ENCODE measurements around the gene FGF18.

The FGF18 gene

GRCh38 chr5:171386006-171386671 lies 33.3 kb upstream of the FGF18 start:
- peaks cover 21% of the 10 kb centered on the region for H3F3A ChIP-seq (ENCODE audit: control insufficient read depth, insufficient read depth)
- no peak overlapping the region for H3K27ac ChIP-seq (ENCODE audit: low read depth, low read length)
- TF ChIP-seq, protein P1, sequence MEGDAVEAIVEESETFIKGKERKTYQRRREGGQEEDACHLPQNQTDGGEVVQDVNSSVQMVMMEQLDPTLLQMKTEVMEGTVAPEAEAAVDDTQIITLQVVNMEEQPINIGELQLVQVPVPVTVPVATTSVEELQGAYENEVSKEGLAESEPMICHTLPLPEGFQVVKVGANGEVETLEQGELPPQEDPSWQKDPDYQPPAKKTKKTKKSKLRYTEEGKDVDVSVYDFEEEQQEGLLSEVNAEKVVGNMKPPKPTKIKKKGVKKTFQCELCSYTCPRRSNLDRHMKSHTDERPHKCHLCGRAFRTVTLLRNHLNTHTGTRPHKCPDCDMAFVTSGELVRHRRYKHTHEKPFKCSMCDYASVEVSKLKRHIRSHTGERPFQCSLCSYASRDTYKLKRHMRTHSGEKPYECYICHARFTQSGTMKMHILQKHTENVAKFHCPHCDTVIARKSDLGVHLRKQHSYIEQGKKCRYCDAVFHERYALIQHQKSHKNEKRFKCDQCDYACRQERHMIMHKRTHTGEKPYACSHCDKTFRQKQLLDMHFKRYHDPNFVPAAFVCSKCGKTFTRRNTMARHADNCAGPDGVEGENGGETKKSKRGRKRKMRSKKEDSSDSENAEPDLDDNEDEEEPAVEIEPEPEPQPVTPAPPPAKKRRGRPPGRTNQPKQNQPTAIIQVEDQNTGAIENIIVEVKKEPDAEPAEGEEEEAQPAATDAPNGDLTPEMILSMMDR (IDR thresholded peaks at IDR 0.05; ENCODE audit: low read depth, low read length, poor library complexity, severe bottlenecking), result no peak
- no peak for TF ChIP-seq EZH2phosphoT487 (IDR thresholded peaks at IDR 0.05; ENCODE audit: borderline replicate concordance, low read length)
- peaks cover 27% of the 10 kb centered on the region for H3K4me1 ChIP-seq (ENCODE audit: control insufficient read depth, low read length)
- no peaks in the 10 kb centered on the region for H3K9me3 ChIP-seq (ENCODE audit: control insufficient read depth, insufficient read depth, low read length)
- no peaks in the 10 kb centered on the region for H3K9me2 ChIP-seq (replicated peaks; ENCODE audit: control insufficient read depth, low read length)
- H3K36me3 ChIP-seq (ENCODE audit: control insufficient read depth, low read length), result peaks cover 35% of the 10 kb centered on the region
- H3K79me2 ChIP-seq (ENCODE audit: control insufficient read depth, low read length), result peaks cover 48% of the 10 kb centered on the region
- H4K20me1 ChIP-seq (ENCODE audit: control insufficient read depth, insufficient read depth, low read depth, low read length), result peaks cover 32% of the 10 kb centered on the region
- H3K27me3 ChIP-seq (ENCODE audit: control insufficient read depth, low read length), result no peaks in the 10 kb centered on the region
- peak overlapping the region; percentile 83 for H3K4me3 ChIP-seq (ENCODE audit: low read length)
- peak overlapping the region; percentile 80 for H3K4me2 ChIP-seq (ENCODE audit: low read length)

DNA sequence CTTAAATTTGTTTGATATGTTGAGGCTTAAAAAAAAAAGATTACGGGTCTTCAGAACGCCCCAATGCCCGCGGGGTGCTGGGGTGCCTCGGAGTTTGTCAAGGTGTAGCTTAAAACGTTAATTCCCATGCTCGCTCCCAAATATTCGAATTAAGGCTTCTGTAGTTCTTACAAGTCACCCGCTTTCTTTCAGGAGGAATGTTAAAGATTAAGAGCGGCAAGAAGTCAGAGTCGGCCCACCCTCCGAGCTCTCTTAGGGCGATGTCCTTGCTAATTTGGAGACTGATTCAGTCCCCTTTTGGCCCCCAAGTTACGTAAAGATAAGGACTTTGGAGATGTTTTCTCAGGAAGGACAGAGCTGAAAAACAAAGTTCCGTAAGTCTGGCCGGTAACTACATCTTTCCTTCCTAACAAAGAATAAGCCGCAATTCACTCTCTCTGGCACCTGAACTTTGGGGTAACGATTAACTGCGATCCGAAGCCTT lies 32.5 kb upstream of the FGF18 start:
- Histone ChIP-seq H3K4me2 (ENCODE audit: low read length) (peak overlapping the region; percentile 80), H3K9me3 (ENCODE audit: control insufficient read depth, insufficient read depth, low read length) (no peaks in the 10 kb centered on the region), H3K4me3 (ENCODE audit: low read length) (peak overlapping the region; percentile 83), H3K27ac (ENCODE audit: low read depth, low read length) (peak overlapping the region; percentile 68), H3K9me2 (replicated peaks; ENCODE audit: control insufficient read depth, low read length) (no peaks in the 10 kb centered on the region), H3K4me1 (ENCODE audit: control insufficient read depth, low read length) (peaks cover 34% of the 10 kb centered on the region), H4K20me1 (ENCODE audit: control insufficient read depth, insufficient read depth, low read depth, low read length) (peaks cover 39% of the 10 kb centered on the region), H3K79me2 (ENCODE audit: control insufficient read depth, low read length) (peaks cover 55% of the 10 kb centered on the region), H3K27me3 (ENCODE audit: control insufficient read depth, low read length) (no peaks in the 10 kb centered on the region), H3K36me3 (ENCODE audit: control insufficient read depth, low read length) (peaks cover 42% of the 10 kb centered on the region), H3F3A (ENCODE audit: control insufficient read depth, insufficient read depth) (peaks cover 29% of the 10 kb centered on the region)
- TF ChIP-seq EZH2phosphoT487 (IDR thresholded peaks at IDR 0.05; ENCODE audit: borderline replicate concordance, low read length), result no peak
- TF ChIP-seq, protein P1 (IDR thresholded peaks at IDR 0.05; ENCODE audit: low read depth, low read length, poor library complexity, severe bottlenecking), result no peak

DNA sequence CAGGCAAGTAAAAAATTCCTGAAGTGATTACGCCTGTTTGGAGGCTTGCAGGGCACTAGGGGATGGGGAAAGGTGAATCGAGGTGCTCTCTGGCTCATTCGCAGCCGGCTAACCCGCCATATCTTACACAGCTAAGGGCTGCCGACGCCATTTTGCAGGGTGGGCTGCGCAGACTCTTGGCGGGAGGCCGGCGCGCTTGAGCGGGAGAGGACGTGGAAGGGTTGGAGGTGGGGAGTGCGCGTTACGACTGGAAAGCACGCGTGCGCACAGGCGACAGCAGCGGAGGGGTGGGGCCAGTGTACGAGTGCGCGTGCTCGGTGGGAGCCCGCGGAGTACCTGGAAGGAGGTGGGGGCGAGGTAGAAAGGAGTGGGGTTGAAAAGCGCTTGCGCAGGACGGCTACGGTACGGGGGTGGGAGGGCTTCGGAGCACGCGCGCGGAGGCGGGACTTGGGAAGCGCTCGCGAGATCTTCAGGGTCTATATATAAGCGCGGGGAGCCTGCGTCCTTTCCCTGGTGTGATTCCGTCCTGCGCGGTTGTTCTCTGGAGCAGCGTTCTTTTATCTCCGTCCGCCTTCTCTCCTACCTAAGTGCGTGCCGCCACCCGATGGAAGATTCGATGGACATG lies 32.0 kb upstream of the FGF18 start, which contains the start of gene NPM1:
Gene NPM1, plus strand, starts transcription at position 505 of the 625 bp plus-strand sequence. Its CDS starts 100 bp downstream, at position 605.
- H3K27me3 ChIP-seq (ENCODE audit: control insufficient read depth, low read length), result no peaks in the 10 kb centered on the region
- peak within 1 kb of the TSS; percentile 81 for H3K4me2 ChIP-seq (ENCODE audit: low read length)
- peaks cover 38% of the 10 kb centered on the region for H3K4me1 ChIP-seq (ENCODE audit: control insufficient read depth, low read length)
- peak within 1 kb of the TSS; percentile 79 for H3K27ac ChIP-seq (ENCODE audit: low read depth, low read length)
- H3K4me3 ChIP-seq (ENCODE audit: low read length), result peak within 1 kb of the TSS; percentile 83
- peaks cover 61% of the 10 kb centered on the region for H3K79me2 ChIP-seq (ENCODE audit: control insufficient read depth, low read length)
- H3K36me3 ChIP-seq (ENCODE audit: control insufficient read depth, low read length), result peaks cover 48% of the 10 kb centered on the region
- peaks cover 45% of the 10 kb centered on the region for H4K20me1 ChIP-seq (ENCODE audit: control insufficient read depth, insufficient read depth, low read depth, low read length)
- no peaks in the 10 kb centered on the region for H3K9me2 ChIP-seq (replicated peaks; ENCODE audit: control insufficient read depth, low read length)
- TF ChIP-seq EZH2phosphoT487 (IDR thresholded peaks at IDR 0.05; ENCODE audit: borderline replicate concordance, low read length), result no peak
- TF ChIP-seq, protein P1 (IDR thresholded peaks at IDR 0.05; ENCODE audit: low read depth, low read length, poor library complexity, severe bottlenecking), result no peak
- peaks cover 33% of the 10 kb centered on the region for H3F3A ChIP-seq (ENCODE audit: control insufficient read depth, insufficient read depth)
- H3K9me3 ChIP-seq (ENCODE audit: control insufficient read depth, insufficient read depth, low read length), result no peaks in the 10 kb centered on the region
